A172 (cell line): ENCODE measurements around the gene LRRC4B. TPM values are rescaled to one million over a fixed set of nuclear protein-coding genes. Genes with fewer than 3 reads are reported as not detected.

Experiments
- DNase-seq: peaks from one replicate; pipeline ENCODE4 v3.0.0-alpha.2; 2015; ENCODE audit warnings: low spot score
- total RNA-seq: library from RNA; depleted of rRNA; stranded (reverse); fragments of >200 nt; shearing (Covaris generic); gene quantifications from 2 replicates; pipeline ENCODE4 v1.2.3, GENCODE V29; 2014

The LRRC4B gene
- total RNA-seq, 1 experiment from 2014 or later, result 12.3 TPM

- DNase-seq, result no peak
Measured at GRCh38 chr19:50506700-50507099, 61.5 kb downstream of the LRRC4B start.

GRCh38 chr19:50505856-50506611 lies 62.2 kb downstream of the LRRC4B start:
- no peak for DNase-seq

DNA sequence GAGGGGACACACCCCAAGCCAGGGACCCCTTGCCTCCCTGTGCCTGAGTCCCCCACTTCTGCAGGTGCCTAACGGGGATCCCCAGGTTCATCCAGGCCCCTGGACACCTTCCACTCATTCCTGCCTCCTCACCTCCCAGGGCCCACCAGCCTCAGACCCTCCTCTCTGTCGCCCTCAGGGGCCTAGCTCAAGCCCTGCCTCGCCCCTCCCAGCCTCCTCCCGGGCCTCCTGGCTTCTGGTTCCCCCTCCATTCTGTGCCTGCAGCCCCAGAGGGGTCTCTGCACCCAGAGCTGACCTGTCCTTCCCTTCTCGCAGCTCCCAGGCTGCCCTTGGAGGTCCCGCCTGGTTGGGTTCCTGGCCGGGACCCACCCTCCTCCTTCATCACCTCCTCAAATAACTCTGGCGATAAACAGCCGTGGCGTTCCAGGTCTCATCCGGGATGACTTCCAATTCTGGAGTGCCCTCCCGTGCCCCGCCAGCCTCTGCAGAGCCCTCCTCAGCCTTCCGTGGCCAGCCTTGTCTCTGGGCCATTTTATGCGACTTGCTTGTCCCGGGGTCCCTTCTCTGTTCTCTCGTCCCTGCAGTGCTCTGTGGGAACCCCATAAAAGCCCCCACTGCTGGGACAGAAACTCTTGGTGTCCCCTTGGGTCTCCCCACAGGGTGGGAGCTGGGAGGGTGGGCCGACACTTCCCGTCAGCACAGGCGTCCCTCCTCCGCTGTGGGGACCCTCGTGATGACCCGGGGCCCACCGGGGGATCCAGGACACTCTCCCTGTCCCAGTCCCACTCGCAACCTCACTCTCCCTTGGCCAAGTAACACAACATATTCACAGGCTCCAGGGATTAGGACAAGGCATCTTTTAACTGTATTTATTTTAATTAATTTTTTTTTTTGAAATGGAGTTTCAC lies 66.4 kb downstream of the LRRC4B start:
- DNase-seq, result no peak

DNA sequence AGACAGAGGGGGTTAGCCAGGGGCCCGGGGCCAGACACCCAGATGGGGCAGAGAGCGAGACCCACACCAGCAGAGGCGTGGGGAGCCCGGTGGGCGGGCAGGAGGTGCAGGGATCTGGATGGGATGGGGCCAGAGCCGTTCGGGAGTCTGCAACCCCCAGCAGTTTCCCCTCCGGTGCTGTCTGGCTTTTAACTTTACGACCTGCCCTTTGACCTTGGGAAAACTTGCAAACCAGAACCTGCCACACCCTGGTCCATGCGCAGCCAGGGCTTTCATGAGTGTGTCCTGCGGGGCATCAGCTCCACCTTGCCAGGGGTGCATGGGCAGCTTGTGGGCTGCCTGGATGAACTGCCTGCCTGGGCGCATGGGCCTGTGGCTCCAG lies 67.1 kb downstream of the LRRC4B start:
- no peak for DNase-seq

- no peak for DNase-seq
Measured at GRCh38 chr19:50500753-50501151, 67.5 kb downstream of the LRRC4B start.

DNA sequence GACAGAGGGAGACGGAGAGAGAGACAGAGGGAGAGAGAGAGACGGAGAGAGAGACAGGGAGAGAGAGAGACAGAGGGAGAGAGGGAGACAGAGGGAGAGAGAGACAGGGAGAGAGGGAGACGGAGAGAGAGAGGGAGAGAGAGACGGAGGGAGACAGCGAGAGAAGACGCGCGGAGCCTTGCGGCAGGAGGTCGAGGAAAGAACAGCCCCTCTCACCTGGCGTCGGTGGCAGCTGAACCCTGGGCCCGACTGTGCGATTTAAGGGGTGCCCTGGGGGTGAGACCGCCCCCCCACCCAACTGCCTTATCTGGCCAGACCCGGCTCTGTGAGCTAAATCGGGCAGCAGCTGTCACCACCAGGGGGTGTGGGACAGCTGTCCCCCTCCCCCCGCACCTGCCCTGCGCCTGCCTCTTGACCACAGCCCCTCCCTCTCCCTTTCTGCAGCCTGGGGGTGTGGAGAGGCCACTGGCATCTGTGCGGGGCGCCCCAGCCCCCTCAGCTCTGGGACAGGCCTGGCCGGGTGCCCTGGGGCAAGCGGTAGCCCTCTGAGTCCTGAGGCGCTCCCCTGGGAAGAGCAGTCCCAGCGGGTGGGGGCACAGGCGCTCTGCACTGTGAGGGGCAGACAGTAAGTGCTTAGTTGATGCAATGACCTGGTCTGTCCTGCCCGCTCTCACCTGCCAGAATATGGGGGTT lies 68.0 kb downstream of the LRRC4B start:
- no peak for DNase-seq

- DNase-seq, result no peak
Measured at GRCh38 chr19:50498219-50499056, 69.8 kb downstream of the LRRC4B start.

DNA sequence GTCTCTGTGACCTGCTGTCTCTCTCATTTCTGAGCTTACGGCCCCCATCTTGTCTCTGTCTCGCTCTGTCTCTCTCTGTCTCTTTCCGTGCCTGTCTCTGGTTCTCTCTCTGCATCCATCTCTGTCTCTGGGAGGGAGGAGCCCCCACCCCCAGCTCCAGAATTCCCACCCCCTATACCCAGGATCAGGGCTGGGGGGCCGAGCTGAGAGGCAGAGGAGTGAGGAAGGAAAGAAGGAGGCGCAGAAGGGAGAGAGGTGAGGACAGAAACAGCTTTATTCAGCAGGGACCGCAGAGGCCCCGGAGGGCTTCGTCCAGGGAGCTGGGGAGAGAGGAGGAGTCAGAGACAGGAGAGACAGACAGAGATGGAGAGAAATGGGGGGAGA lies 71.2 kb downstream of the LRRC4B start:
- DNase-seq, result no peak

DNA sequence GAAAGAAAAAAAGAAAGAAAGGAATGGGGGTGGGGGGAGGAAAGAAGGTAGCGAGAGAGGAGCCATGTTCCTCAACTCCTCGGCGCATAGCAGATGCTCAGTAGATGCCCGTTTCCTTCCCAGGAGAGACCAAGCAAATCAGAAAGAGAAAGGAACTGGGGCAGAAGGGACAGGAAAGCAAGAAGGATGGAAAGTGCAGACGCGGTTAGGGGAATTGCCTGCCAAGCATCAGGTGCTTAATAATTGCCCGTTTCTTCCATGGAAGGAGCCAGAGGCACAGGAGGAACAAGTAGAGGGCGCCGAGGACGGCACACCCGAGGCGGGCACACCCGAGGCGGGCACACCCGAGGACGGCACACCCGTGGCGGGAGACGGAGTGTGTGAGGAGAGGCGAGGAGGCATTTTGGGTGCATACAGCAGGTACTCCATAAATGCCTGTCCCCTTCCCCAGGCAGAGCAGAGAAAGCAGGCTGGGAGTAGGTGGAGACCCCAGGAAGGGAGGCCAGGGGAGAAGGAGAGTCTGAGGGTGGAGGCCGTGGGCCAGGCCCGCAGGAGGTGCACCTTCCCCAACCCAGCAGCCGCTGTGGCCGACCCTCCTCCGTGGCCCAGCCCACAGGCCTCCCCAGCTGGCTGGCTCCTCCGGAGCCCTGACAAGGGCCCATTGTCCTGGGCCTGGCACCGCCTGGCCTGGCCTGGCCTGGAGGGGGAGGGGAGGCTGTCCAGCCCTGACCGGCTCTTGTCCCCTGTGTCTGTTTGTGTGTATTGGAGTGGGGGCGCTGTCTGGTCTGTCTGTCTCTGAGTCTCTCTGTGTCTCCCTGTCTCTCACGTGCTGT lies 71.8 kb downstream of the LRRC4B start:
- DNase-seq, result peak; percentile 25

DNA sequence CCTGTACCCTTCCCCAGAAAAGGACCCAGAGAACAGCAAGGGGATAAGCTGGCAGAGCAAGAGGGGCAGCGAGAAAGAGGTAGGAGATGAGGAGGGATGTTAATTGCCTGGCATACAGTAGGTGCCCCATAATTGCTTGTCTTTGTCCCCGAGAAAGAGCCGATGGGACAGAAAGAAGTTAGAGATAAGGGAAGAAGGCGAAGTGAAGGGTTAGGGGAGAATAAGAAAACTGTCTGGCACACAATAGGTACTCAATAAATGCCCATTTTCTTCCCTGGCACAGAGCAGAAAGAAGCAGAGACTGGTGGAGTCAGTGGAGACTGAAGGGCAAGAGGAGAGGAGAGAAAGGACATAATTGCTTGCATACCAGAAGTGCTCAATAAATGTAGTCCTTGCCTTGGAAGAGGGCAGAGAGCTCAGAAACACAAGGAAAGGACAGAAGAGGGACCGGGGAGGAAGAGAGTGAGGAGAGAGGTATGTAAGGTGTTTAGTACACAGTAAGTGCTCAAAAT lies 73.2 kb downstream of the LRRC4B start:
- no peak for DNase-seq

GRCh38 chr19:50494186-50495019 lies 73.8 kb downstream of the LRRC4B start:
- DNase-seq, result no peak

DNA sequence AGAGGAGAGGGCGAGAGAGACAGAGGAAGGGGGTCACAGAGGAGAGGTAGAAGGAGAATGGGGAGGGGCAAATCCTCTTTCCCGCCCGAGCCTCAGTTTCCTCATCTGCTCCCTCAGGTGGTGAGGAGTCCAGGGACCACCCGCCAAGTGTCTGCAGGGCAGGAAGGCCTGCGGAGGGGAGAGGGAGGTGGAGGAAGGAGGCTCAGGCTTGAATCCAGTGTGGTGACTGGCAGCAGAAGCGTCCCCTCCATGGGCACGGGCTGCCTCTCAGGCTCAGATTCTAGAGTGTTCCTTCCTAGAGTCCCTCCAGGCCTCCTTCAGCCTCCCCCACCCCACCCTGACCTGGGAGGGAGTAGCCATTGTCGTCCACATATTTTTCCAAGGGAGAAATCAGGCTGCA lies 75.1 kb downstream of the LRRC4B start:
- DNase-seq, result no peak

DNA sequence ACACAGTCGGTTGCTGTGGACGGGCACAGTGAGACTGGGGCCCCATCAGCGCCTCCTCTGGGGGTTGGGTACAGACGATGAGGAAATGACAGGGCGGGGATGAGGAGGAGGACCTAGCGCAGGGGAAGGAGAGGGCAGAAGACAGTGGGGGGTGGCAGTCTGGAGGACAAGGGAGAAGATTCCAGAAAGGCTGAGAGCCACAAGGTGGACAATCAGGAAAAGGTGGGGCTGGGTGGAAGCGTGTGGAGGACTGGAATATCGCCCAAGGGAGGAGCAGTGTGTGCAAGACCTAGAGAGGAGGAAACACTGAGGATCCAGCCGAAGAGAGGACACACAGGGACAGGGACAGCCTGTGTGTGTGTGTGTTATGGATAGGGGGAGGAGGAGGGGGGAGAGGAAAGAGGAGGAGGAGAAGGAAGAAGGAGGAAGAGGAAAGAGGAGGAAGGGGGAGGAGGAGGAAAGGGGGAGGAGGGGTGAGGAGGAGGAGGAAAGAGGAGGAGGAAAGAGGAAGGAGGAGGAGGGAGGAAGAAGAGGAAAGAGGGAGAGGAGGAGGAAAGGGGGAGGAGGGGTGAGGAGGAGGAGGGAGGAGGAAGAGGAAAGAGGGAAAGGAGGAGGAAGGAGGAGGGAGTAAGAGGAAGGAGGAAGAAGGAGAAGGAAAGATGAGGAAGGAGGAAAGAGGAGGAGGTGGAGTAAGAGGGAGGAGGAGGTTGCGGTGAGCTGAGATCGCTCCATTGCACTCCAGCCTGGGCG lies 75.8 kb downstream of the LRRC4B start:
- DNase-seq, result no peak

GRCh38 chr19:50490991-50491472 lies 77.2 kb downstream of the LRRC4B start:
- DNase-seq, result no peak

GRCh38 chr19:50490411-50490811 lies 77.8 kb downstream of the LRRC4B start:
- DNase-seq, result no peak

DNA sequence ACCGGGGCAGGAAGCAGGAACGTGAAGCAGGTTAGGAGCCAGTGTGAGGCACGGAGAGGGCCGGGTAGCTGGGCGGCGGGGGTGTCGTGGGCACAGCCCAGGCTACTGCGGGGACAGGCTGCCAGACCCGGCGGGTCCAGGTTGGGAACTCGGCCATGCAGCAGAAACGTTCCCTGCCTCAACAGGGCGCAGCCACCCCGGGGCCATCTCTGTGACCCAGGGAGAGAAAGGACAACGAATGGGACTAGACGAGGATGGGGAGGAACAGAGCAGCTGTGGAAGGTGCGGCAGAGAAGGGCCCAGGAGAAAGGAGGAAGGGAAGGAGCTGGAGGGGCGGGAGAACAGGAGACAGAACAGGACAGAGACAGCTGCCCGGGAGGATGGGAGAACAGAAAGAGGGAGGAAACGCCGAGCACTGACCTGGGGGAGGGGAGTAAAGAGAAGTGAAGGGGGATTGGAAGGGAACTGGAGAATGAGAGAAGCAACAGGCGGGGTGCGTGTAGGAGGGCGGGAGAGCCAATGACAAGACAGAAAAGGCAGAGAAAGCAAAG lies 78.7 kb downstream of the LRRC4B start:
- no peak for DNase-seq

GRCh38 chr19:50488389-50489194 lies 79.6 kb downstream of the LRRC4B start:
- no peak for DNase-seq
